K562 (cell line): ENCODE measurements around the gene MINPP1. TPM values are rescaled to one million over a fixed set of nuclear protein-coding genes. Genes with fewer than 3 reads are reported as not detected.

Source experiments
- CBFA2T3 ChIP-seq: fragments of 450-650 bp; IDR thresholded peaks from 2 replicates; pipeline ENCODE4 v1.6.1; 2017
- CCNT2 ChIP-seq: IDR thresholded peaks from 2 replicates; pipeline ENCODE4 v1.6.1; 2011; ENCODE audit warnings: borderline replicate concordance, low read depth, mild to moderate bottlenecking, moderate library complexity, mixed read lengths, low read length; ENCODE audit not compliant: insufficient read length; ENCODE audit errors: extremely low read depth
- FOXP1 ChIP-seq: sonication (generic); formaldehyde crosslinking; IDR thresholded peaks from 2 replicates; pipeline ENCODE4 v1.8.0; 2022; ENCODE audit warnings: mild to moderate bottlenecking, missing genetic modification reagents
- MAFG ChIP-seq: fragments of 450-650 bp; conservative IDR thresholded peaks from 2 replicates; pipeline ENCODE4 v1.6.1; 2016; ENCODE audit warnings: missing genetic modification characterization, missing compliant biosample characterization
- MGA ChIP-seq: fragments of 450-650 bp; IDR thresholded peaks from 2 replicates; pipeline ENCODE4 v1.6.1; 2016; ENCODE audit warnings: mild to moderate bottlenecking, moderate library complexity
- MTA3 ChIP-seq: fragments of 450-650 bp; formaldehyde crosslinking; IDR thresholded peaks from 2 replicates; pipeline ENCODE4 v1.6.1; 2017; ENCODE audit warnings: mild to moderate bottlenecking, borderline replicate concordance
- TSC22D4 ChIP-seq: fragments of 450-650 bp; IDR thresholded peaks from 2 replicates; pipeline ENCODE4 v1.6.1; 2016; ENCODE audit warnings: missing genetic modification characterization, missing biosample characterization, control low read depth
- ZNF146 ChIP-seq: IDR thresholded peaks from one replicate; pipeline ENCODE4 v1.6.1; 2018; ENCODE audit warnings: missing compliant biosample characterization; ENCODE audit not compliant: unreplicated experiment
- ZNF274 ChIP-seq: IDR thresholded peaks from 2 replicates; pipeline ENCODE4 v1.6.1; 2011; ENCODE audit warnings: low read depth, mild to moderate bottlenecking, low read length, moderate library complexity, borderline replicate concordance
- polyA plus RNA-seq, 8 experiments: library from polyadenylated mRNA; depleted of rRNA in 4 of 8; stranded (reverse) in 5 of 8; unstranded in 3 of 8; fragments of >200 nt; fragmentation: Nextera tagmentation in 2 of 8; fragmentation: Illumina TruSeq in 1 of 8; extraction: Ambion mirVana in 2 of 8; extraction: Trizol in 1 of 8; gene quantifications; 2 replicates each; pipeline versions ENCODE4 v1.2.1 to v1.2.3, GENCODE V29; 2011 to 2014; ENCODE audit warnings: inconsistent platforms in 1 of 8, missing spikeins in 1 of 8
- total RNA-seq, 7 experiments: library from RNA; depleted of rRNA in 6 of 7; stranded (reverse); fragments of >200 nt in 6 of 7; fragmentation: Illumina TruSeq in 2 of 7; extraction: Trizol in 2 of 7; gene quantifications; 2 replicates each; pipeline versions ENCODE4 v1.2.1 to v1.2.3, GENCODE V29; 2011 to 2021; ENCODE audit warnings: low replicate concordance in 1 of 7
- TF ChIP-seq, protein P1 (sequence below), 2 experiments: IDR thresholded peaks; 2 replicates each; pipeline ENCODE4 v1.6.1; 2011; ENCODE audit warnings: borderline replicate concordance in 1 of 2, control low read depth in 1 of 2, low read depth in 1 of 2, low read length in 1 of 2, mild to moderate bottlenecking in 1 of 2, mixed read lengths in 1 of 2, moderate library complexity in 1 of 2; ENCODE audit not compliant: insufficient read depth in 1 of 2, insufficient read length in 1 of 2, poor library complexity in 1 of 2, severe bottlenecking in 1 of 2; ENCODE audit errors: extremely low read depth in 1 of 2
- TF ChIP-seq, protein P2 (sequence below): fragments of 250-450 bp; sonication (Bioruptor Pico); IDR thresholded peaks from 2 replicates; pipeline ENCODE4 v1.5.0; 2021

Gene MINPP1
- total and polyA plus RNA-seq, 9 of the 15 experiments (the other 6 are each of a cell fraction or from before 2014, with no cell fraction given): 11.5 to 44.5 (median 27.1) TPM

GRCh38 chr10:87504640-87505365, at the start of gene MINPP1 (continued):
- TF ChIP-seq, protein P1, sequence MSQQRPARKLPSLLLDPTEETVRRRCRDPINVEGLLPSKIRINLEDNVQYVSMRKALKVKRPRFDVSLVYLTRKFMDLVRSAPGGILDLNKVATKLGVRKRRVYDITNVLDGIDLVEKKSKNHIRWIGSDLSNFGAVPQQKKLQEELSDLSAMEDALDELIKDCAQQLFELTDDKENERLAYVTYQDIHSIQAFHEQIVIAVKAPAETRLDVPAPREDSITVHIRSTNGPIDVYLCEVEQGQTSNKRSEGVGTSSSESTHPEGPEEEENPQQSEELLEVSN (IDR thresholded peaks at IDR 0.05; ENCODE audit: borderline replicate concordance in 1 of 2, extremely low read depth in 1 of 2, insufficient read depth in 1 of 2, insufficient read length in 1 of 2, low read depth in 1 of 2, low read length in 1 of 2, poor library complexity in 1 of 2, severe bottlenecking in 1 of 2): peak in 1 of 2 experiments; percentile 44
- TF ChIP-seq ZNF274 (no peak), CBFA2T3 (0 out of 2 replicates have a peak, but pooled peaks have one; percentile 5), CCNT2 (peak; percentile 75), ZNF146 (CRISPR knock-in tag) (no peak), MGA (peak; percentile 30; the same call in 1 of the 2 replicates), TSC22D4 (tag) (no peak), FOXP1 (CRISPR knock-in tag) (0 out of 2 replicates have a peak, but pooled peaks have one; percentile 43), MAFG (tag) (no peak), MTA3 (peak; percentile 52; the same call in 1 of the 2 replicates)
- TF ChIP-seq, protein P2, sequence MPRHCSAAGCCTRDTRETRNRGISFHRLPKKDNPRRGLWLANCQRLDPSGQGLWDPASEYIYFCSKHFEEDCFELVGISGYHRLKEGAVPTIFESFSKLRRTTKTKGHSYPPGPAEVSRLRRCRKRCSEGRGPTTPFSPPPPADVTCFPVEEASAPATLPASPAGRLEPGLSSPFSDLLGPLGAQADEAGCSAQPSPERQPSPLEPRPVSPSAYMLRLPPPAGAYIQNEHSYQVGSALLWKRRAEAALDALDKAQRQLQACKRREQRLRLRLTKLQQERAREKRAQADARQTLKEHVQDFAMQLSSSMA (CRISPR knock-in tag): no peak
